K562 (cell line): ENCODE data around the gene ARHGAP23. TPM values are rescaled to one million over a fixed set of nuclear protein-coding genes. Genes with fewer than 3 reads are reported as not detected.

Source experiments
- KLF13 ChIP-seq: fragments of 450-650 bp; IDR thresholded peaks from 2 replicates; pipeline ENCODE4 v1.6.1; 2016; ENCODE audit warnings: missing genetic modification characterization, low read depth, mild to moderate bottlenecking, missing compliant biosample characterization, moderate library complexity, borderline replicate concordance
- MED1 ChIP-seq: sonication (generic); formaldehyde crosslinking; IDR thresholded peaks from 2 replicates; pipeline ENCODE4 v1.8.1; 2023; ENCODE audit warnings: missing genetic modification reagents, borderline replicate concordance
- U2AF1 ChIP-seq: fragments of 200-400 bp; formaldehyde crosslinking; optimal IDR thresholded peaks from 2 replicates; pipeline ENCODE3; 2017; ENCODE audit warnings: mild to moderate bottlenecking, low read depth, low read length, moderate library complexity
- XRCC5 ChIP-seq: fragments of 200-400 bp; formaldehyde crosslinking; IDR thresholded peaks from 2 replicates; pipeline ENCODE4 v1.6.1; 2017; ENCODE audit warnings: low read depth, mild to moderate bottlenecking, low read length
- ZNF586 ChIP-seq: fragments of 450-650 bp; formaldehyde crosslinking; conservative IDR thresholded peaks from 2 replicates; pipeline ENCODE4 v1.4.0; 2020; ENCODE audit warnings: mild to moderate bottlenecking, moderate library complexity
- polyA plus RNA-seq, 8 experiments: library from polyadenylated mRNA; depleted of rRNA in 4 of 8; stranded (reverse) in 5 of 8; unstranded in 3 of 8; fragments of >200 nt; fragmentation: Nextera tagmentation in 2 of 8; fragmentation: Illumina TruSeq in 1 of 8; extraction: Ambion mirVana in 2 of 8; extraction: Trizol in 1 of 8; gene quantifications; 2 replicates each; pipeline versions ENCODE4 v1.2.1 to v1.2.3, GENCODE V29; 2011 to 2014; ENCODE audit warnings: inconsistent platforms in 1 of 8, missing spikeins in 1 of 8
- total RNA-seq, 7 experiments: library from RNA; depleted of rRNA in 6 of 7; stranded (reverse); fragments of >200 nt in 6 of 7; fragmentation: Illumina TruSeq in 2 of 7; extraction: Trizol in 2 of 7; gene quantifications; 2 replicates each; pipeline versions ENCODE4 v1.2.1 to v1.2.3, GENCODE V29; 2011 to 2021; ENCODE audit warnings: low replicate concordance in 1 of 7
- TF ChIP-seq, protein P1 (sequence below), 2 experiments: fragments of 450-650 bp; IDR thresholded peaks; 2 replicates each; pipeline ENCODE4 v1.6.1; 2018; ENCODE audit warnings: mild to moderate bottlenecking in 2 of 2, low read depth in 1 of 2; ENCODE audit not compliant: partially characterized antibody in 2 of 2
- TF ChIP-seq, protein P2 (sequence below), 2 experiments: fragments of 450-650 bp; formaldehyde crosslinking in 1 of 2; IDR thresholded peaks; 2 replicates each; pipeline versions ENCODE4 v1.4.0 to v1.6.1; 2014 to 2020; ENCODE audit warnings: mild to moderate bottlenecking in 2 of 2, borderline replicate concordance in 1 of 2, low read depth in 1 of 2
- TF ChIP-seq, protein P3 (sequence below), 2 experiments: fragments of 450-650 bp; conservative IDR thresholded peaks; 2 replicates each; pipeline ENCODE4 v1.6.1; 2017; ENCODE audit warnings: mild to moderate bottlenecking in 2 of 2, moderate library complexity in 2 of 2

The ARHGAP23 gene
- total and polyA plus RNA-seq, 9 of the 15 experiments (the other 6 are each of a cell fraction or from before 2014, with no cell fraction given): 0.01 to 2.7 (median 0.70) TPM

DNA sequence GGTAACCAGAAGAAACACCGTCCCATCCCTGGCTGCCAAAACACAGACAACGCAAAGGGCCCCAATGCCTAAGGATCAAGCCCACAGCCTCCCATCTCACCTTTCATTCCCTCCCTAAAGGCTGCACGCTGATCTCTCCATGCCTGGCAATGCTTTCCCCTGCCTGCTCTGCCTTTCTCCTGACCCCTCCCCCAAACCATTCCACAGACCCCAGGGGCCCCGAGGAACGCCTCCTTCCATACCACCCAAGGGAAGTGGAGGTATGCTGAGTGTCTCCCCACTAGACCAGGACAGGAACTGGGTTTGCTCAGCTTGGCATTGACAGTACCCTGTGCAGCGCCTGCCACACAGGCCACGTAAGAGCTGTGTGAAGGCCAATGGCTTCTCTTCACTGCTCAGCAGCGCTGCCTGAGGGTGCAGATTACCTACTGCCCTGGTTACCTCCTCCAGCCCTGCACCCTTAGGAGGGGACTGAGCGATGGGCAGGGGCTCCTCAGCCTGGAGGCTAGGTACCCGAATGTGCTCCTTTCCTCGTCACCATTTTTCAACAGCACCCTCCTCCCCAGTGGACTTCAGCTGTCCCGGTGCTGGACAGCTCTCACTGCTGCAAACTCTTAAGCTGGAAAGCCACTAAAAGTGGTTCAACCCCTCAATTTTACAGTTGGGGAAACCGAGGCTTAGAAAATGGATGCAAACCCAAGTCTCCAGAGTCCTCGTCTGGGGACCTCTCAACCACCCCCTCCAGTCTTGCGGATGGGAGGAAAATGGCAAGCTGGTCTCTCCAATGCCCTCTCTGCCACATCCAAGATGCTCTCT is 132.4 kb downstream of the ARHGAP23 start (continued):
- TF ChIP-seq, protein P1, sequence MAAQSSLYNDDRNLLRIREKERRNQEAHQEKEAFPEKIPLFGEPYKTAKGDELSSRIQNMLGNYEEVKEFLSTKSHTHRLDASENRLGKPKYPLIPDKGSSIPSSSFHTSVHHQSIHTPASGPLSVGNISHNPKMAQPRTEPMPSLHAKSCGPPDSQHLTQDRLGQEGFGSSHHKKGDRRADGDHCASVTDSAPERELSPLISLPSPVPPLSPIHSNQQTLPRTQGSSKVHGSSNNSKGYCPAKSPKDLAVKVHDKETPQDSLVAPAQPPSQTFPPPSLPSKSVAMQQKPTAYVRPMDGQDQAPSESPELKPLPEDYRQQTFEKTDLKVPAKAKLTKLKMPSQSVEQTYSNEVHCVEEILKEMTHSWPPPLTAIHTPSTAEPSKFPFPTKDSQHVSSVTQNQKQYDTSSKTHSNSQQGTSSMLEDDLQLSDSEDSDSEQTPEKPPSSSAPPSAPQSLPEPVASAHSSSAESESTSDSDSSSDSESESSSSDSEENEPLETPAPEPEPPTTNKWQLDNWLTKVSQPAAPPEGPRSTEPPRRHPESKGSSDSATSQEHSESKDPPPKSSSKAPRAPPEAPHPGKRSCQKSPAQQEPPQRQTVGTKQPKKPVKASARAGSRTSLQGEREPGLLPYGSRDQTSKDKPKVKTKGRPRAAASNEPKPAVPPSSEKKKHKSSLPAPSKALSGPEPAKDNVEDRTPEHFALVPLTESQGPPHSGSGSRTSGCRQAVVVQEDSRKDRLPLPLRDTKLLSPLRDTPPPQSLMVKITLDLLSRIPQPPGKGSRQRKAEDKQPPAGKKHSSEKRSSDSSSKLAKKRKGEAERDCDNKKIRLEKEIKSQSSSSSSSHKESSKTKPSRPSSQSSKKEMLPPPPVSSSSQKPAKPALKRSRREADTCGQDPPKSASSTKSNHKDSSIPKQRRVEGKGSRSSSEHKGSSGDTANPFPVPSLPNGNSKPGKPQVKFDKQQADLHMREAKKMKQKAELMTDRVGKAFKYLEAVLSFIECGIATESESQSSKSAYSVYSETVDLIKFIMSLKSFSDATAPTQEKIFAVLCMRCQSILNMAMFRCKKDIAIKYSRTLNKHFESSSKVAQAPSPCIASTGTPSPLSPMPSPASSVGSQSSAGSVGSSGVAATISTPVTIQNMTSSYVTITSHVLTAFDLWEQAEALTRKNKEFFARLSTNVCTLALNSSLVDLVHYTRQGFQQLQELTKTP (IDR thresholded peaks at IDR 0.05; ENCODE audit: low read depth in 1 of 2, partially characterized antibody in 2 of 2): peak in 1 of 2 experiments; percentile 33
- TF ChIP-seq, protein P2, sequence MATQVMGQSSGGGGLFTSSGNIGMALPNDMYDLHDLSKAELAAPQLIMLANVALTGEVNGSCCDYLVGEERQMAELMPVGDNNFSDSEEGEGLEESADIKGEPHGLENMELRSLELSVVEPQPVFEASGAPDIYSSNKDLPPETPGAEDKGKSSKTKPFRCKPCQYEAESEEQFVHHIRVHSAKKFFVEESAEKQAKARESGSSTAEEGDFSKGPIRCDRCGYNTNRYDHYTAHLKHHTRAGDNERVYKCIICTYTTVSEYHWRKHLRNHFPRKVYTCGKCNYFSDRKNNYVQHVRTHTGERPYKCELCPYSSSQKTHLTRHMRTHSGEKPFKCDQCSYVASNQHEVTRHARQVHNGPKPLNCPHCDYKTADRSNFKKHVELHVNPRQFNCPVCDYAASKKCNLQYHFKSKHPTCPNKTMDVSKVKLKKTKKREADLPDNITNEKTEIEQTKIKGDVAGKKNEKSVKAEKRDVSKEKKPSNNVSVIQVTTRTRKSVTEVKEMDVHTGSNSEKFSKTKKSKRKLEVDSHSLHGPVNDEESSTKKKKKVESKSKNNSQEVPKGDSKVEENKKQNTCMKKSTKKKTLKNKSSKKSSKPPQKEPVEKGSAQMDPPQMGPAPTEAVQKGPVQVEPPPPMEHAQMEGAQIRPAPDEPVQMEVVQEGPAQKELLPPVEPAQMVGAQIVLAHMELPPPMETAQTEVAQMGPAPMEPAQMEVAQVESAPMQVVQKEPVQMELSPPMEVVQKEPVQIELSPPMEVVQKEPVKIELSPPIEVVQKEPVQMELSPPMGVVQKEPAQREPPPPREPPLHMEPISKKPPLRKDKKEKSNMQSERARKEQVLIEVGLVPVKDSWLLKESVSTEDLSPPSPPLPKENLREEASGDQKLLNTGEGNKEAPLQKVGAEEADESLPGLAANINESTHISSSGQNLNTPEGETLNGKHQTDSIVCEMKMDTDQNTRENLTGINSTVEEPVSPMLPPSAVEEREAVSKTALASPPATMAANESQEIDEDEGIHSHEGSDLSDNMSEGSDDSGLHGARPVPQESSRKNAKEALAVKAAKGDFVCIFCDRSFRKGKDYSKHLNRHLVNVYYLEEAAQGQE (IDR thresholded peaks at IDR 0.05; ENCODE audit: borderline replicate concordance): peak; percentile 97
- TF ChIP-seq, protein P2 (CRISPR knock-in tag; IDR thresholded peaks at IDR 0.05; ENCODE audit: low read depth): peak; percentile 86
- TF ChIP-seq U2AF1 (no peak), ZNF586 (CRISPR knock-in tag) (no peak), MED1 (CRISPR knock-in tag) (no peak), KLF13 (tag) (no peak), XRCC5 (no peak)
- TF ChIP-seq, protein P3, sequence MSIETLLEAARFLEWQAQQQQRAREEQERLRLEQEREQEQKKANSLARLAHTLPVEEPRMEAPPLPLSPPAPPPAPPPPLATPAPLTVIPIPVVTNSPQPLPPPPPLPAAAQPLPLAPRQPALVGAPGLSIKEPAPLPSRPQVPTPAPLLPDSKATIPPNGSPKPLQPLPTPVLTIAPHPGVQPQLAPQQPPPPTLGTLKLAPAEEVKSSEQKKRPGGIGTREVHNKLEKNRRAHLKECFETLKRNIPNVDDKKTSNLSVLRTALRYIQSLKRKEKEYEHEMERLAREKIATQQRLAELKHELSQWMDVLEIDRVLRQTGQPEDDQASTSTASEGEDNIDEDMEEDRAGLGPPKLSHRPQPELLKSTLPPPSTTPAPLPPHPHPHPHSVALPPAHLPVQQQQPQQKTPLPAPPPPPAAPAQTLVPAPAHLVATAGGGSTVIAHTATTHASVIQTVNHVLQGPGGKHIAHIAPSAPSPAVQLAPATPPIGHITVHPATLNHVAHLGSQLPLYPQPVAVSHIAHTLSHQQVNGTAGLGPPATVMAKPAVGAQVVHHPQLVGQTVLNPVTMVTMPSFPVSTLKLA (conservative IDR thresholded peaks at IDR 0.05): no peak
